GM10847 (cell line): ENCODE data around the gene TMX2.

Experiments used
- POLR2A ChIP-seq: IDR thresholded peaks from 2 replicates; pipeline ENCODE4 v1.6.1; 2011; ENCODE audit not compliant: insufficient read length; ENCODE audit errors: extremely low read depth

Gene TMX2

DNA sequence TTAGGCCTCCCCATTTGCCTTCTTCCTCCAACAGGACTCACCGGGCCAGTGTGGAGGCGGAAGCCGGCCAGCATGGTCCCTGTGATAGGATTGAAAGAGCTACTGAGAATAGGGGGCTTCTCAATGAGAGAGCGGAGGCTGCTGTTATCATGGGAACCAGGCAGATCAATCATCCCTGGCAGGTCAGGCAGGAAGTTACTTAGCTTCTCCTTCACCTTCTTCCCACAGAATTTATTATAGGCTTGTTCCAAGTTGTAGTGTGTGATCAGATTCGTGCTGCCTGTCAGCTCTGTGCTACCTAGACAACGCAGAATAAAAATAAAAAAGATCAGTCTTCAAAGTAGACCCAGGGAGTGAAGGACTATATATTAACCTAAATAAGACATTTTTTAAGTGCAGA, 7.5 kb upstream of the TMX2 start:
- no peak for TF ChIP-seq POLR2A

DNA sequence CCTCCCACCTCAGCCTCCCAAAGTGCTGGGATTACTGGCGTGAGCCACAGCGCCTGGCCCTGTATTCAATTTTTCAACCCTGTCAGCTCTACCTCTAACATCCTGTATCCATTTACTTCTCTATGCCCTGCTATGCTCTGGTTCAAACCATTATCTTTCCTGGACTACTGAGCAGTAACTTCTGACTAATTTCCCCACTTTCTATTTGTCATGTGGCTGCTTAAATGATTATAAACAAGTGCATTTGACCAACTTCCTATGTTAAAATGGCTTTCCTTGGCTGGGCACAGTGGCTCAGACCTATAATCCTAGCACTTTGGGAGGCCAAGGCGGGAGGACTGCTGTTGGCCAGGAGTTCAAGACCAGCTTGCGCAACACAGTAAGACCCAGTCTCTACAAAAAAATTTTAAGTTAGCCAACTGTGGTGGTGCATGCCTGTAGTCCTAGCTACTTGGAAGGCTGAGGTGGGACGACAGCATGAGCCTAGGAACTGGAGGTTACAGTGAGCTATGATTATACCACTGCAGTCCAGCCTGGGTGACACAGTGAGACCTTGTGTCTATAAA, 2.5 kb upstream of the TMX2 start:
- no peak for TF ChIP-seq POLR2A

DNA sequence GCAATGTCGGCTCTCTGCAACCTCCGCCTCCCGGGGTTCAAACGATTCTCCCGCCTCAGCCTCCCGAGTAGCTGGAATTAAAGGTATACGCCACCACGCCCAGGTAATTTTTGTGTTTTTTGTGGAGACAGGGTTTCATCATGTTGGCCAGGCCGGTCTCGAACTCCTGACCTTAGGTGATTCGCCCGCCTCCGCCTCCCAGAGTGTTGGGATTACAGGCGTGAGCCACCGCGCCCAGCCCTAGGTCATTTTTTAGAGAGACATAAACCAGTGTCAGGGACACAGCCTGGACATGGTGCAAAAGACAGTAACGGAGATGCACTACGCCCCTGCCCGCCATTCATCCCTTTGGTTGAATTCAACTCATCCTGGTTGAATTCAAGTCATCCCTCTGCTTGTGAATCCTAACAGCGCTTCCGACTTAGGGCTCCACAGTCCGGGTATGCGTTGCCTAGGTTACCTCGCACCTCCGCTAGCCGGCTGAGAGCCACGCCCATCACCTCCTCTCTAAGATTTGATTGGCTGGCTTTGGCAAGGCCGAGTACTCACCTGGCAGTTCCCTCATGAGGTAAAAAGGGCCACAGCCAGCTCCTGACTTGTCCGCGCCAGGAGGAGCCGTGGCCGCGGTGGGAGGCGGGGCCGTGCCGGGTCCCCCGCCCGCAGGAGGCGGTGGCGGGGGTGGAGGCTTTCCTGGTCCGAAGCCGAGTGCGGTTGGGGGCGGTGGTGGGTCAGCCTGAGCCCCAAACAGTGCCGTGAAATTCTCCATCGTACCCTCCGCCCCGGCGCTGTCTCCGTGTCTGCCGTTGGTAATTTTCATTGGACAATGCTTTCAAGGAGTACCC, 758 bp upstream of the TMX2 start, which contains the start of gene MED19:
Gene MED19 (minus strand): TSS at position 802 of the 842 bp plus-strand sequence. CDS start 36 bp downstream, at position 766.
- no peak for TF ChIP-seq POLR2A

GRCh38 chr11:57713835-57714234, 1.4 kb downstream of the TMX2 start:
- TF ChIP-seq POLR2A, result no peak

GRCh38 chr11:57727185-57727584, 14.8 kb downstream of the TMX2 start:
- TF ChIP-seq POLR2A, result no peak

DNA sequence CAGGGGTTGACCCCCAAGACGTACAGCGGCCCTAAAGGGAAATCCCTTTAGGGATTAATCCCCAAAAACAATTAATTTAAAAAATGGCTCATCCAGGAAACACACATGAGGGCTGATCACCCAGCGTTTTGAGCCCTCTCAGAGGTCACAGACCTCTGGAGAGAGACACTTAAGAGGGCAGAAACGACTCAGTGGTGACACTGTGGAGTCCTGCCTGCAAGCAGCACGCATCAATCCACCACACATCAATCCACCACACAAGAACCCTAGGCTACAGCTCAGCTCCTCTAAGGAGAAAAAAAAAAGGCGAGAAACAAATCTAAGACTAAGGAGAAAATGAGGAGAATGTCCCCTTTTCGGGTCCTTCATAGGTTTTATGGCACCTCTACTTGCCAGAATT, 16.4 kb downstream of the TMX2 start:
- no peak for TF ChIP-seq POLR2A

- no peak for TF ChIP-seq POLR2A
Observed at GRCh38 chr11:57729479-57729878, 17.1 kb downstream of the TMX2 start.

GRCh38 chr11:57732661-57733060, 20.3 kb downstream of the TMX2 start:
- TF ChIP-seq POLR2A, result no peak

DNA sequence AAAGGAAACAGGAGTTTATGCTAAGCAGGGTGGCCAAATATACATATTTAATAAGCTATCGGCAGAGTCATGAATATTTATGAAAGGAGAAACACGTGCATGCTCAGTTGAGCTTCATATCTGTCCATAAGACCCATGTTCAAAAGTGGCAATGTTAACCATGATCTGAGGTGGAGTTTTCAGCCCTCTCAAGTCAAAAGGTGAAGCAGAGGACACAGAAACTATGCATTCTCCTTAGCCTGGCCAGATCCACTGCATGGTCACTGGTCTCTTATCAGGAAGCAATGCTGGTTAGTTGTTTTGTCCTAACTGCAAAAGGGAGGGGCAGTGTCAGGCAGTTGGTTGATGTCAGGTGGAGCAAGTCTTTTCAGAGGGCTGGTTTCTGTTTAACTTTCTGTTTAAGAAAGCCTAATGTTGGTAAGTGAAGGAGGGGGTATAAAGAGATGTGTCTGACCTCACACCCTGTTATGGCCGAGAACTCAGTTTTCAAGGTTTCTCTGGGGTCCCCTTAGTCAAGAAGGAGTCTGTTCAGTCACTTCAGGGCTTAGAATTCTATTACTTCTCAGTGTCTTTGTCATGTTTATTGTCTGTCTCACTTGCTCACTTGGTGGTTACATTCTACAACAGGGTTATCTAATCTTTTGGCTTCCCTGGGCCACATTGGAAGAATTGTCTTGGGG, 23.4 kb downstream of the TMX2 start:
- no peak for TF ChIP-seq POLR2A

DNA sequence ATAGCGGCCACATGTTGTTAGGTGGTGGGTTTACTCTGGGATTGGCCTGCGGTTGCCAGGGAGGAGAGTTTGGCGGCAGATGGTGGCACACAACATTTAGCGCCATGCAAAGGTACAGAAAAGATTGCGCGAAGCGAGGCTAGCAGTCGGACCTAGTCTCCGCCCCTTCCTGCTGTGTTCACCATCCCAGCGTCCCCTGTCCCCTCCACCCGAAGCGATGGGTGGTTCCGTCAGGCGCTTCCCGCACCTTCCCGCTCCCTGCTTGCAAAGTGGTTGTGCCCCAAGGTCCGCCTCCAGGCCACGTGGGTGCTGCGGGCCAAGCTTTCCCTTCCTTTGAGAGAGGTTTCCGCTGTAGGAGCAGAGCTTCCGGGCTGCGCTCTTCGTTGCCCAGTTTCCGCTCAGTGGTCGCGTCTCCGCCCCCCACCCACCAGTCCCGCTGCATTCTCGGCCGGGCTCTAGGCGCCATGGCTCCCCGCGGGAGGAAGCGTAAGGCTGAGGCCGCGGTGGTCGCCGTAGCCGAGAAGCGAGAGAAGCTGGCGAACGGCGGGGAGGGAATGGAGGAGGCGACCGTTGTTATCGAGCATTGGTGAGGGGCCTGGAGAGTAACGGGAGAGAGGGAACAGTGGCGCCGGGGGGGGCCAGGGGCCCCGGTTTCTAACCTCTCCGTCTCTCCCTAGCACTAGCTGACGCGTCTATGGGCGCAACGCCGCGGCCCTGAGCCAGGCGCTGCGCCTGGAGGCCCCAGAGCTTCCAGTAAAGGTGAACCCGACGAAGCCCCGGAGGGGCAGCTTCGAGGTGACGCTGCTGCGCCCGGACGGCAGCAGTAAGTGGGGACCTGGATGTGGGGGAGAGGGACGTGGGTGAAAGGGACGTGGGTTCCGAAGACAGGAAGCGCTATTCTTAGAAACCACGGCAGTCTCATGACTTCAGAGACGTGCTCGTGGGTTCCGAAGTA, 29.0 kb downstream of the TMX2 start, which contains the start of gene SELENOH:
Gene SELENOH (plus strand): TSS at position 360 of the 955 bp plus-strand sequence. CDS start 105 bp downstream, at position 465.
- peak; percentile 80 for TF ChIP-seq POLR2A

DNA sequence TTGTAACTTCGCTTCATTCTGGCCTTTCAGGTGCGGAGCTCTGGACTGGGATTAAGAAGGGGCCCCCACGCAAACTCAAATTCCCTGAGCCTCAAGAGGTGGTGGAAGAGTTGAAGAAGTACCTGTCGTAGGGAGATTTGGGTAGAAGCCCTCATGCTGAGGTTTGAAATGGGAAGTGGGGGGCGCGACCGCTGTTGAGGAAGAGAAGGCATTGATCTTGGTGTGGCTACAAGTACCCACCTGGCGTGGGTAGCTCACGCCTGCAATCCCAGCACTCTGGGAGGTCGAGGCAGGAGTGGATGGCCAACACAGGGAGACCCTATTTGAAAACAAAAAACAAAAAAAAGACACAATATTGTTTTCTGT, 29.7 kb downstream of the TMX2 start:
- no peak for TF ChIP-seq POLR2A

DNA sequence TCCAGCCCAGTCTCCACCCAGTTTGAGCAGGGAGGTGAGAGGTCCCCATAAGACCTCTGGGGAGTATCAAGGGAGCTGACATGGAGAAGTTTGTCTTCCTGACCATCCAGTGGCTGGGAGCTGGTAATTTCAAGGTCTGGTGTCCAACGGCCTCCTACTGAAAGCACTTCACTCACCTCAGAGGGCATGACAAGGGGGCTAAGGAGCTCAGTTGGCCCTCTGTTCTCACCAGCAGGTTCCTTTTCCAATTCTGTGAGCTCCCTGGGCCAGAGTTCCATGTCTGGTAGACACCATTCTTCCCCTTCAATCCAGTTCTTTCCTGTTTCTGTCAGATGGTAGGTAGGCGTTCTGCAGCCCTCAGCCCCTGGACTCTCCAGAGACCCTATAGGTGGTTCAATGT, 32.0 kb downstream of the TMX2 start:
- TF ChIP-seq POLR2A, result no peak

GRCh38 chr11:57745206-57745605, 32.8 kb downstream of the TMX2 start:
- TF ChIP-seq POLR2A, result no peak

DNA sequence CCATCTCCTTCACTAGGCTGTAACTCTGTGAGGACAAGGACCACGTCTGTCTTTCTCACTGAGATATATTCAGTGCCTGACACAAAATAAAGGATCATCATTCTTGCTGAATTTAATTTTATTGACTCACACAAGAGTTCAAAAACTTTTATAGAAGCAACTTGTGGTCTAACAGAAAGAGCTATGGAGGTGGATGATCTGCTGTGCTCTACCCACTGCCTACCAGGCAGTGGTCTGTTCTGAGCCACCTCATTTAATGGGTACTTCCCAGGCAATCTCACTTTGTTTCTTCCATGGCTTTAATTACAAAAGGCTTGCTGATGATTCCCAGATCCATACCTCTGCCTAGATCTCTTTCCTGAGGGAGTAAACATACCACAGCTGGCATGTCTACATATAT, 34.5 kb downstream of the TMX2 start:
- TF ChIP-seq POLR2A, result no peak

GRCh38 chr11:57751176-57751575, 38.8 kb downstream of the TMX2 start:
- TF ChIP-seq POLR2A, result no peak
